Muscle layer of duodenum (tissue), 2 donors: Measurements from ENCODE around the gene TARM1.

Source experiments
- H3K27ac ChIP-seq: one replicate; pipeline ENCODE4 v1.7.0; 2013; ENCODE audit warnings: mild to moderate bottlenecking, low read length
- H3K27me3 ChIP-seq: one replicate; pipeline ENCODE4 v1.7.0; 2013; ENCODE audit warnings: low read depth, mild to moderate bottlenecking, control low read depth, low read length
- H3K36me3 ChIP-seq, 2 donors: one replicate each; pipeline ENCODE4 v1.7.0; 2013; ENCODE audit warnings: low read length in 2 of 2, control low read depth in 1 of 2, mild to moderate bottlenecking in 1 of 2; ENCODE audit not compliant: insufficient read depth in 2 of 2, control insufficient read depth in 1 of 2
- H3K4me1 ChIP-seq, 2 donors: one replicate each; pipeline ENCODE4 v1.7.0; 2013; ENCODE audit warnings: low read length in 2 of 2, mild to moderate bottlenecking in 2 of 2, control low read depth in 1 of 2, moderate library complexity in 1 of 2; ENCODE audit not compliant: insufficient read depth in 2 of 2, control insufficient read depth in 1 of 2
- H3K4me3 ChIP-seq, 2 donors: one replicate each; pipeline ENCODE4 v1.7.0; 2013; ENCODE audit warnings: low read length in 2 of 2, low read depth in 1 of 2, mild to moderate bottlenecking in 1 of 2
- H3K9me3 ChIP-seq, 2 donors: one replicate each; pipeline ENCODE4 v1.7.0; 2013; ENCODE audit warnings: low read length in 2 of 2, control low read depth in 1 of 2, mild to moderate bottlenecking in 1 of 2; ENCODE audit not compliant: control insufficient read depth in 1 of 2
- donor health status: healthy.

Gene TARM1

GRCh38 chr19:54081032-54081431 lies at the start of gene TARM1:
Gene TARM1 (minus strand): TSS chr19:54081365. CDS start chr19:54081340, 25 bp downstream.
- H3K4me1 ChIP-seq = no peaks in the 10 kb centered on the region
- H3K27me3 ChIP-seq = no peaks in the 10 kb centered on the region
- H3K9me3 ChIP-seq = peaks cover 3 to 10% of the 10 kb centered on the region in 2 donors
- H3K36me3 ChIP-seq = no peaks in the 10 kb centered on the region
- no peak within 1 kb of the TSS for H3K27ac ChIP-seq
- H3K4me3 ChIP-seq = no peak within 1 kb of the TSS

GRCh38 chr19:54129617-54129996 lies 48.4 kb upstream of the TARM1 start:
- no peak overlapping the region for H3K27ac ChIP-seq
- H3K9me3 ChIP-seq = no peaks in the 10 kb centered on the region
- H3K4me3 ChIP-seq = no peak overlapping the region
- H3K27me3 ChIP-seq = no peaks in the 10 kb centered on the region
- H3K36me3 ChIP-seq = peaks cover 22 to 72% of the 10 kb centered on the region in 2 donors
- no peaks in the 10 kb centered on the region for H3K4me1 ChIP-seq

GRCh38 chr19:54128796-54129616 lies 47.8 kb upstream of the TARM1 start:
- Histone ChIP-seq H3K27me3 (no peaks in the 10 kb centered on the region), H3K4me1 (no peaks in the 10 kb centered on the region), H3K27ac (no peak overlapping the region), H3K9me3 (no peaks in the 10 kb centered on the region), H3K36me3 (peaks cover 27 to 78% of the 10 kb centered on the region in 2 donors), H3K4me3 (no peak overlapping the region)

GRCh38 chr19:54128441-54128725 lies 47.2 kb upstream of the TARM1 start:
- H3K27me3 ChIP-seq = no peaks in the 10 kb centered on the region
- peaks cover 30 to 85% of the 10 kb centered on the region in 2 donors for H3K36me3 ChIP-seq
- no peak overlapping the region for H3K27ac ChIP-seq
- no peak overlapping the region for H3K4me3 ChIP-seq
- H3K9me3 ChIP-seq = no peaks in the 10 kb centered on the region
- H3K4me1 ChIP-seq = no peaks in the 10 kb centered on the region

GRCh38 chr19:54127688-54128440 lies 46.7 kb upstream of the TARM1 start:
- H3K4me1 ChIP-seq = no peaks in the 10 kb centered on the region
- no peaks in the 10 kb centered on the region for H3K9me3 ChIP-seq
- H3K4me3 ChIP-seq = no peak overlapping the region
- H3K36me3 ChIP-seq = peaks cover 30 to 90% of the 10 kb centered on the region in 2 donors
- H3K27me3 ChIP-seq = no peaks in the 10 kb centered on the region
- no peak overlapping the region for H3K27ac ChIP-seq

- Histone ChIP-seq H3K9me3 (no peaks in the 10 kb centered on the region), H3K4me1 (no peaks in the 10 kb centered on the region), H3K27me3 (no peaks in the 10 kb centered on the region), H3K27ac (no peak overlapping the region), H3K36me3 (peaks cover 37 to 94% of the 10 kb centered on the region in 2 donors), H3K4me3 (no peak overlapping the region)
Observed at GRCh38 chr19:54125713-54126112, 44.5 kb upstream of the TARM1 start.

- H3K9me3 ChIP-seq = no peaks in the 10 kb centered on the region
- H3K27ac ChIP-seq = no peak overlapping the region
- H3K36me3 ChIP-seq = peaks cover 44 to 93% of the 10 kb centered on the region in 2 donors
- H3K4me1 ChIP-seq = no peaks in the 10 kb centered on the region
- H3K4me3 ChIP-seq = no peak overlapping the region
- no peaks in the 10 kb centered on the region for H3K27me3 ChIP-seq
Observed at GRCh38 chr19:54124393-54124792, 43.2 kb upstream of the TARM1 start.

GRCh38 chr19:54123682-54124081 lies 42.5 kb upstream of the TARM1 start:
- peaks cover 46 to 88% of the 10 kb centered on the region in 2 donors for H3K36me3 ChIP-seq
- no peak overlapping the region for H3K4me3 ChIP-seq
- H3K4me1 ChIP-seq = no peaks in the 10 kb centered on the region
- no peaks in the 10 kb centered on the region for H3K27me3 ChIP-seq
- no peak overlapping the region for H3K27ac ChIP-seq
- no peaks in the 10 kb centered on the region for H3K9me3 ChIP-seq

GRCh38 chr19:54121259-54121658 lies 40.1 kb upstream of the TARM1 start:
- H3K36me3 ChIP-seq = peaks cover 48 to 73% of the 10 kb centered on the region in 2 donors
- no peaks in the 10 kb centered on the region for H3K27me3 ChIP-seq
- peaks cover 0 to 10% of the 10 kb centered on the region in 2 donors for H3K4me1 ChIP-seq
- no peak overlapping the region for H3K27ac ChIP-seq
- no peak overlapping the region for H3K4me3 ChIP-seq
- H3K9me3 ChIP-seq = no peaks in the 10 kb centered on the region

GRCh38 chr19:54115109-54116063 lies 34.2 kb upstream of the TARM1 start, which contains the start of the genes PRPF31 and TFPT:
Gene PRPF31 (plus strand): TSS chr19:54115754. CDS start chr19:54118279, 2,525 bp downstream.
Gene TFPT (minus strand): TSS chr19:54115657. CDS start chr19:54115269, 388 bp downstream.
- no peaks in the 10 kb centered on the region for H3K9me3 ChIP-seq
- H3K36me3 ChIP-seq = peaks cover 21 to 29% of the 10 kb centered on the region in 2 donors
- H3K4me1 ChIP-seq = peaks cover 0 to 24% of the 10 kb centered on the region in 2 donors
- H3K27me3 ChIP-seq = no peaks in the 10 kb centered on the region
- peak within 1 kb of the TSS; percentile 99 for H3K27ac ChIP-seq
- H3K4me3 ChIP-seq = peak within 1 kb of the TSS; percentile 84 to 94
